OCI-LY1 (cell line): ENCODE data around the gene ABLIM2.

Source experiments
- H2AFZ ChIP-seq: fragments of 200-600 bp; sonication (generic), shearing (Covaris generic); 2 replicates; pipeline ENCODE4 v1.6.0; 2014; ENCODE audit warnings: antibody characterized with exemption, mild to moderate bottlenecking, low read length
- H3F3A ChIP-seq: fragments of 200-600 bp; sonication (generic), shearing (Covaris generic); 2 replicates; pipeline ENCODE4 v1.6.0; 2014; ENCODE audit warnings: mild to moderate bottlenecking, antibody characterized with exemption, low read length, moderate library complexity; ENCODE audit not compliant: insufficient read depth
- H3K27ac ChIP-seq: fragments of 200-600 bp; sonication (generic); 2 replicates; pipeline ENCODE4 v1.5.1; 2014; ENCODE audit warnings: low read length, mixed run types, mild to moderate bottlenecking, low read depth; ENCODE audit not compliant: poor library complexity, severe bottlenecking
- H3K27me3 ChIP-seq: fragments of 200-600 bp; sonication (generic); 2 replicates; pipeline ENCODE4 v1.6.0; 2014; ENCODE audit warnings: antibody characterized with exemption, mild to moderate bottlenecking, low read length, moderate library complexity; ENCODE audit not compliant: insufficient read depth
- H3K36me3 ChIP-seq: fragments of 200-600 bp; sonication (generic); 2 replicates; pipeline ENCODE4 v1.6.1; 2014; ENCODE audit warnings: mild to moderate bottlenecking, antibody characterized with exemption, low read length, moderate library complexity, mixed read lengths; ENCODE audit not compliant: insufficient read depth
- H3K4me1 ChIP-seq: fragments of 200-600 bp; sonication (generic); 2 replicates; pipeline ENCODE4 v1.5.1; 2014; ENCODE audit warnings: mild to moderate bottlenecking, low read length, moderate library complexity; ENCODE audit not compliant: insufficient read depth, severe bottlenecking
- H3K4me2 ChIP-seq: fragments of 200-600 bp; sonication (generic), shearing (Covaris generic); 2 replicates; pipeline ENCODE4 v1.6.1; 2014; ENCODE audit warnings: low read length
- H3K4me3 ChIP-seq: fragments of 200-600 bp; sonication (generic); 2 replicates; pipeline ENCODE4 v1.5.1; 2014; ENCODE audit warnings: low read length, low read depth, mild to moderate bottlenecking, mixed read lengths; ENCODE audit not compliant: poor library complexity, severe bottlenecking
- H3K79me2 ChIP-seq: fragments of 200-600 bp; shearing (Covaris generic); 2 replicates; pipeline ENCODE4 v1.6.1; 2016; ENCODE audit warnings: mixed run types, low read length, mixed read lengths; ENCODE audit not compliant: insufficient read depth
- H3K9ac ChIP-seq: fragments of 200-600 bp; sonication (generic), shearing (Covaris generic); 2 replicates; pipeline ENCODE4 v1.6.1; 2014; ENCODE audit warnings: mild to moderate bottlenecking, low read length, mixed read lengths
- H3K9me2 ChIP-seq: fragments of 200-600 bp; sonication (generic), shearing (Covaris generic); 2 replicates; pipeline ENCODE4 v1.6.1; 2014; ENCODE audit warnings: low read depth, mild to moderate bottlenecking, low read length, mixed read lengths
- H3K9me3 ChIP-seq: fragments of 200-600 bp; shearing (Covaris generic); 2 replicates; pipeline ENCODE4 v1.6.1; 2014; ENCODE audit warnings: low read length, mixed read lengths
- H4K20me1 ChIP-seq: fragments of 200-600 bp; sonication (generic), shearing (Covaris generic); 2 replicates; pipeline ENCODE4 v1.6.0; 2016; ENCODE audit warnings: mild to moderate bottlenecking, low read length; ENCODE audit not compliant: insufficient read depth
- EZH2 ChIP-seq: fragments of 200-600 bp; sonication (generic), shearing (Covaris generic); IDR thresholded peaks from 2 replicates; pipeline ENCODE4 v1.8.0; 2017; ENCODE audit warnings: borderline replicate concordance, mixed run types, mild to moderate bottlenecking, antibody characterized with exemption, low read length, moderate library complexity, mixed read lengths
- TF ChIP-seq, protein P1 (sequence below): fragments of 200-600 bp; sonication (generic), shearing (Covaris generic); IDR thresholded peaks from 2 replicates; pipeline ENCODE4 v1.5.1; 2017; ENCODE audit warnings: mild to moderate bottlenecking, antibody characterized with exemption, low read length, moderate library complexity, mixed read lengths

Gene ABLIM2

DNA sequence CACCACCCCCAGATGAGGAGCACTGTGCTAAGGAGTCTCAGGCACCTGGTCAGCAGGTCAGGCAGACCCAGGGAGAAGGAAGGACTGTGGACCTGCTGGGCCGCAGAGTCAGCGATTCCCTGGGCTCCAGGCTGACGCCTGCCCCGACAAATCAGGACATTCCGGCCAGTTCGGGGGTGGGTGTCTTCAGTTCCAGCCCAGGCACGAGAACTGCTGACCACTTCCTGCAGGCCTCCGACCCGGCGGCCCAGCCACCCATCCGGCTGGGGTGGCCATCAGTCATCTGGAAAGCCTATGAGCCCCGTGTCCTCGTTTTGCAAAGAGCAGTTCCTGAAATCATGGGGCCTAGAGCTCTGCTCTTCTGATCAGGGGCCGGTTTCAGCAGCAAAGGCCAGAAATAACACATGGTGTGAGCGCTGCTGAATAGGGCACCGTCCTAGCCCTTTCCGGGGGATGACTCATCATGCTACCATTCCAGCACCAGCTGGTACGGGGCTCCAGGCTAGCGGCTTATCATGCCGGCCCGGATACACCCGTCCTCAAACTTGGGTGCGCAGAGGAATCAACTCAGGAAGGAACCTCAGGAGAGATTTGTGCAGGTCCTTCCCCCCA is 32.6 kb upstream of the ABLIM2 start:
- Histone ChIP-seq H3F3A (no peaks in the 10 kb centered on the region), H3K36me3 (no peaks in the 10 kb centered on the region), H3K9me2 (no peaks in the 10 kb centered on the region), H3K9ac (no peak overlapping the region), H3K4me3 (no peak overlapping the region), H3K9me3 (no peaks in the 10 kb centered on the region), H3K27ac (no peak overlapping the region), H3K27me3 (no peaks in the 10 kb centered on the region), H3K4me1 (no peaks in the 10 kb centered on the region), H3K4me2 (no peak overlapping the region), H2AFZ (no peak overlapping the region), H4K20me1 (no peaks in the 10 kb centered on the region), H3K79me2 (no peaks in the 10 kb centered on the region)
- TF ChIP-seq EZH2: no peak
- TF ChIP-seq, protein P1, sequence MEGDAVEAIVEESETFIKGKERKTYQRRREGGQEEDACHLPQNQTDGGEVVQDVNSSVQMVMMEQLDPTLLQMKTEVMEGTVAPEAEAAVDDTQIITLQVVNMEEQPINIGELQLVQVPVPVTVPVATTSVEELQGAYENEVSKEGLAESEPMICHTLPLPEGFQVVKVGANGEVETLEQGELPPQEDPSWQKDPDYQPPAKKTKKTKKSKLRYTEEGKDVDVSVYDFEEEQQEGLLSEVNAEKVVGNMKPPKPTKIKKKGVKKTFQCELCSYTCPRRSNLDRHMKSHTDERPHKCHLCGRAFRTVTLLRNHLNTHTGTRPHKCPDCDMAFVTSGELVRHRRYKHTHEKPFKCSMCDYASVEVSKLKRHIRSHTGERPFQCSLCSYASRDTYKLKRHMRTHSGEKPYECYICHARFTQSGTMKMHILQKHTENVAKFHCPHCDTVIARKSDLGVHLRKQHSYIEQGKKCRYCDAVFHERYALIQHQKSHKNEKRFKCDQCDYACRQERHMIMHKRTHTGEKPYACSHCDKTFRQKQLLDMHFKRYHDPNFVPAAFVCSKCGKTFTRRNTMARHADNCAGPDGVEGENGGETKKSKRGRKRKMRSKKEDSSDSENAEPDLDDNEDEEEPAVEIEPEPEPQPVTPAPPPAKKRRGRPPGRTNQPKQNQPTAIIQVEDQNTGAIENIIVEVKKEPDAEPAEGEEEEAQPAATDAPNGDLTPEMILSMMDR: no peak

DNA sequence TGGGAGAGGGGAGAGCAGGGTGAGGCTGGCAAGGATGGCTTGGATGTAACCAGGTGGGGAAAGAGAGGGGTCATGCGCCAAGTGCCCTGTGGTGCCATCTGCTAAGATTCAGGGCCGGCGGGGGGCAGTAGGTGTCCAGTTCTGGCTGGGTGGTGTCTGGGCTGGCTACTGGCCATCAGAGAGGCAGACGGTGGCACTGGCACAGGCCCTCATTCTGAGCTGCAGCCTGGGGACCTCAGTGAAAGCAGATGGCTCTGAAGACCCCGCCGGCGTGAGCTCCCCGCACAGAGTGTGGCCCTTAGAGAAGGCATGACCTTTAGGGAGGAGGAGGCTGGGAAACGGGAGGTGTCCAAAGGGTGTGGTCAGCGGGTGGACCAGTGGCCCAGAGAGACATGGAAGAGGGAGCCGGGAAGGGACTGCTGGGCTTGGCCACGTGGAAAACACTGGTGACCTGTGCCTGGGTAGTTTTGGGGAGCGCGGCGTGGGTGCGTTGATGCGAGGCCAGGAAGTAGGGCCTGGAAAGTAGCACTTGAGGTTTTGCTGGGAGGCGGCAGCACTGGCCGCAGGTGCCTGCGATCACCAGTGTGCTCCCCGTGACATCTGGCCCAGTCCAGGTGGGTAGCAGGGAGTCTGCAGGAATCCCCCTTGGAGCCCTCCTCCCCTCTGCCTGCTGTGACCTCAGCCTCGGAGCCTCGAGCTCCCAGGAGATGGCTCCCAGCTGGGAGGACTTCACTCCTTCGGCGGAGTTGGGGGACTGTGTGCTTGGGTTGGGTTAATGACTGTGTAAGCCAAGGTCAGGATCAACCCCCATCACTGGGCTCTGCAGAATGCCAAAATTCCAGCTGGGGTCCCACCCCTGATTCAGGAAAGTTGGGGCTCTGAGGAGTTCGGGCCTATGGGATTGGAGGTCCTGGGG is 31.2 kb upstream of the ABLIM2 start:
- Histone ChIP-seq H3K4me2 (no peak overlapping the region), H3K9ac (no peak overlapping the region), H3K27ac (no peak overlapping the region), H3K9me3 (no peaks in the 10 kb centered on the region), H3K36me3 (no peaks in the 10 kb centered on the region), H3K79me2 (no peaks in the 10 kb centered on the region), H2AFZ (no peak overlapping the region), H3K4me3 (no peak overlapping the region), H3K27me3 (no peaks in the 10 kb centered on the region), H3K4me1 (no peaks in the 10 kb centered on the region), H3K9me2 (no peaks in the 10 kb centered on the region), H4K20me1 (no peaks in the 10 kb centered on the region), H3F3A (no peaks in the 10 kb centered on the region)
- no peak for TF ChIP-seq EZH2
- TF ChIP-seq, protein P1: no peak

DNA sequence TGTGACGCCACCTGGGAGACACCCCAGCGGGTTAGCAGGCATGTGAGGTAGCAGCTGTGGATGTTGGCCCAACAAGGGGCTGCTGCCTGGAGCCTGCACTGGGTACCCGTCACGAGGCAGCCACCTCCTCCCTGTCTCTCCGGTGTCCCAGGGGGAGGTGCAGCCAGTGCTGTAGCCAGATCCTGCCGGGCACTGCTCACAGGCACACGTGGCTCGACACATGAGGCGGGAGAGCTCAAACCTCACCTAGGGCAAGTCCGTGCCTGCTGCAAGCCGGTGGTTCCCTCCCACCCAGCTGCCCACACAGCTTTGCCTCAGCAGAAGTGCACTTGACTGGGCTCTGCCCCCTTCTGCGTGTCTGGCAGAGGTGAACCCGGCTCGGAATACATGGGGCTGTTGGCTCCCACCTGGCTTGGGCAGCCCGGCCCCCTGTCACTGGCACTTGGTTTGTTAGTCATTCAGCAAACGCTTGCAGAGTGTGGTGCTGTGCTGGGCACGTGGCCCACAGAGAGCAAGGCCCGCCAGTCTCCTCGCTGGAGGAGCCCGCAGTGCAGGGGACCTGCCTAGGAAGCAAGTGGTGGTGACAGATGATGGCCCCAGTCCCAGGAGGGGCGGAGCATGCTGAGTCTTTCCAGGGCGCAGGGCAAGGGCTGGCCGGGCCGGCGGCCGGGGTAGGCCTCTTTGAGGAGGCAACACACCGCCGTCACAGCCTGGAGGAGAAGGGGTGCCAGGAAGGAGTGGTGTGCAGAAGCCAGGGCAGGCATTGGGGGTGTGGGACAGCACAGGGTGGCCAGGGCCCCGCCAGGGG is 30.3 kb upstream of the ABLIM2 start:
- Histone ChIP-seq H3K4me3 (no peak overlapping the region), H3K27me3 (no peaks in the 10 kb centered on the region), H3K4me1 (no peaks in the 10 kb centered on the region), H3K9me3 (no peaks in the 10 kb centered on the region), H3F3A (no peaks in the 10 kb centered on the region), H3K4me2 (no peak overlapping the region), H3K36me3 (no peaks in the 10 kb centered on the region), H2AFZ (no peak overlapping the region), H3K79me2 (no peaks in the 10 kb centered on the region), H3K9me2 (no peaks in the 10 kb centered on the region), H4K20me1 (no peaks in the 10 kb centered on the region), H3K9ac (no peak overlapping the region), H3K27ac (no peak overlapping the region)
- TF ChIP-seq, protein P1: no peak
- no peak for TF ChIP-seq EZH2
